NB4 (cell line): ENCODE data around the gene SNRPB2.

Experiments
- CTCF ChIP-seq: IDR thresholded peaks from one replicate; pipeline ENCODE4 v1.5.1; 2012; ENCODE audit warnings: low read depth, low read length
- MAX ChIP-seq: IDR thresholded peaks from 2 replicates; pipeline ENCODE4 v1.6.1; 2011; ENCODE audit warnings: low read depth, low read length
- MYC ChIP-seq: IDR thresholded peaks from 2 replicates; pipeline ENCODE4 v1.6.1; 2011; ENCODE audit warnings: low read depth, low read length
- POLR2A ChIP-seq: IDR thresholded peaks from 2 replicates; pipeline ENCODE4 v1.6.1; 2011; ENCODE audit warnings: mild to moderate bottlenecking; ENCODE audit not compliant: insufficient read length; ENCODE audit errors: extremely low read depth

- TF ChIP-seq POLR2A: no peak
- peak; percentile 69 for TF ChIP-seq CTCF
- no peak for TF ChIP-seq MYC
- TF ChIP-seq MAX: 0 out of 2 replicates have a peak, but pooled peaks have one; percentile 15
These were observed 28.5 kb upstream of the SNRPB2 start for GRCh38 chr20:16701296-16701695.
